Measurements from ENCODE around the gene ETS1. TPM values are rescaled to one million over a fixed set of nuclear protein-coding genes. Genes with fewer than 3 reads are reported as not detected.

ETS1 gene
- polyA plus RNA-seq, 1 donor (not counting 4 experiments of a cell fraction or from before 2014, with no cell fraction given) = 41.0 TPM

DNA sequence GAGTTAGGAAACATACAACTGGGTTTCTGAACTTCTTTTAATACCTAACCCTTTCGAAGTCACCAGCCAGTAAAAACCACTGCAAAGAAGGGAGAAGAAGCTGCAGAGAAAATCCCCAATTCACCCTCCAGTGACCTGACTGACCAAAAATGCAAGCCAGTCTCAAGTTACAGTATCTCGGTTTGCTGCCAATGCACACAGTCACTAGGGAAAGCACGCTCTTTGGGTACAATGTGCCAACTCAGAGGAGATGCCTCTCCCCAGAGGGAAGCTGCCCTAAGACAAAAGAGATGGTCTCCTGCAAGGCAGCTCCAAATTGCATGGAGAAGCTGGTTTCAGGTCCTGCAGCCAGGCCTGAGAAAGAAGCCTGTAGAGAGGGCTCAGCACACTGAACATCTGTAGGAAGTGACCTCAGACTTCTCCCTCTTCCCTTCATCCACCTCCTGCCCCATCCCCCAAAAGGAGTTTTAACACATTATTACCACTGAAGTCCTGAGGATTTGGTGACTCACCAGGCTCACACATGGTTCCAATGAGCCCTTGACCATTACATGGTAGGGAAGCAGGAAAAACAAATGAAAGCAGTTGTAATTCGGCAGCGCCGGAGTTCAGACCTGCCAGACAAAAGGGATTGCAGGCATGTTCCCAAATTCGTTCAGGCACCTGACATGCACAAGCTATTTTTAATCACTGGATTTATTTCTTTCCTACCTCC is 90.1 kb downstream of the ETS1 start:
- peak overlapping the region; percentile 70 for H3K27ac ChIP-seq (ENCODE audit: control insufficient read depth, insufficient read depth, low read length)
- H3K9ac ChIP-seq (ENCODE audit: control insufficient read depth, extremely low read depth, insufficient read depth, low read length) = peak overlapping the region; percentile 23
- no peak for TF ChIP-seq EZH2 (IDR thresholded peaks at IDR 0.05; ENCODE audit: low read length)
- TF ChIP-seq, protein P1, sequence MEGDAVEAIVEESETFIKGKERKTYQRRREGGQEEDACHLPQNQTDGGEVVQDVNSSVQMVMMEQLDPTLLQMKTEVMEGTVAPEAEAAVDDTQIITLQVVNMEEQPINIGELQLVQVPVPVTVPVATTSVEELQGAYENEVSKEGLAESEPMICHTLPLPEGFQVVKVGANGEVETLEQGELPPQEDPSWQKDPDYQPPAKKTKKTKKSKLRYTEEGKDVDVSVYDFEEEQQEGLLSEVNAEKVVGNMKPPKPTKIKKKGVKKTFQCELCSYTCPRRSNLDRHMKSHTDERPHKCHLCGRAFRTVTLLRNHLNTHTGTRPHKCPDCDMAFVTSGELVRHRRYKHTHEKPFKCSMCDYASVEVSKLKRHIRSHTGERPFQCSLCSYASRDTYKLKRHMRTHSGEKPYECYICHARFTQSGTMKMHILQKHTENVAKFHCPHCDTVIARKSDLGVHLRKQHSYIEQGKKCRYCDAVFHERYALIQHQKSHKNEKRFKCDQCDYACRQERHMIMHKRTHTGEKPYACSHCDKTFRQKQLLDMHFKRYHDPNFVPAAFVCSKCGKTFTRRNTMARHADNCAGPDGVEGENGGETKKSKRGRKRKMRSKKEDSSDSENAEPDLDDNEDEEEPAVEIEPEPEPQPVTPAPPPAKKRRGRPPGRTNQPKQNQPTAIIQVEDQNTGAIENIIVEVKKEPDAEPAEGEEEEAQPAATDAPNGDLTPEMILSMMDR (optimal IDR thresholded peaks at IDR 0.05 in 1 of 3, IDR thresholded peaks at IDR 0.05 in 1 of 3, conservative IDR thresholded peaks at IDR 0.05 in 1 of 3; ENCODE audit: extremely low read depth in 1 of 3, insufficient read depth in 2 of 3, low read length in 3 of 3) = no peak
- no peak overlapping the region for H2AFZ ChIP-seq (ENCODE audit: control insufficient read depth, low read length)
- dilution Hi-C loops (cut with MboI; ENCODE audit: extremely low pct_ligation_motif_present, low sequenced_read_pairs) = no loop called here
- H4K20me1 ChIP-seq (ENCODE audit: control insufficient read depth, extremely low read depth, insufficient read depth, low read length) = peaks cover 12% of the 10 kb centered on the region
- peak overlapping the region in 1 of 3 experiments; percentile 1 for H3K4me3 ChIP-seq (ENCODE audit: control insufficient read depth in 2 of 3, extremely low read depth in 1 of 3, insufficient read depth in 2 of 3, low read depth in 1 of 3, low read length in 3 of 3)
- H3K9me3 ChIP-seq (ENCODE audit: control insufficient read depth, low read depth, low read length) = no peaks in the 10 kb centered on the region
- FAIRE-seq (peak; percentile 79), DNase-seq (ENCODE audit: low read depth, low spot score) (no peak)
- H3K4me1 ChIP-seq (ENCODE audit: control insufficient read depth, extremely low read depth, insufficient read depth, low read length) = peaks cover 69% of the 10 kb centered on the region
- peak overlapping the region; percentile 68 for H3K4me2 ChIP-seq (ENCODE audit: control insufficient read depth, extremely low read depth, insufficient read depth, low read depth, low read length)
- H3K79me2 ChIP-seq (ENCODE audit: control insufficient read depth, insufficient read depth, low read length) = peaks cover 100% of the 10 kb centered on the region
- H3K27me3 ChIP-seq (ENCODE audit: control insufficient read depth, extremely low read depth, insufficient read depth, low read length) = no peaks in the 10 kb centered on the region
- peaks cover 4 to 40% of the 10 kb centered on the region in 2 experiments for H3K36me3 ChIP-seq (ENCODE audit: control insufficient read depth in 2 of 2, extremely low read depth in 1 of 2, insufficient read depth in 2 of 2, low read length in 2 of 2)
- peaks cover 3% of the 10 kb centered on the region for H3K9me1 ChIP-seq (ENCODE audit: control insufficient read depth, extremely low read depth, insufficient read depth, low read length)

DNA sequence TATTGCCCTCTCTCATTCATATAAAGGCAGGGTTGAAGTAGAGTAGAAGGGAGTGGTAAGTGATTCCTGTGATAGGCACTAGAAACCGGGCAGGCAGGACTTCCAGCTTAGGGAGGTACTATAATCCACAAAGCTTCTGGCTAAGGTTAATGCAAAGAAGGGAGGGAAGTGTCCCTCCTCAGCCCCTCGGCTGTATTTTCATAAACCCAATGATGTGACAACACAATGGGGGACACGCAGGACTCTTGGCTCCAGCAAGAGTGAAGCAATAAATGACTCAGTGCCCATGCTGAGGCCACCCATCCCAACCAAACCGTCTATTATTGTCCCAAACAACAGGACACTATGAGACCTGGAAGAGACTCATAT is 90.7 kb downstream of the ETS1 start:
- Histone ChIP-seq H4K20me1 (ENCODE audit: control insufficient read depth, extremely low read depth, insufficient read depth, low read length) (peaks cover 12% of the 10 kb centered on the region), H3K9me1 (ENCODE audit: control insufficient read depth, extremely low read depth, insufficient read depth, low read length) (peaks cover 3% of the 10 kb centered on the region), H3K79me2 (ENCODE audit: control insufficient read depth, insufficient read depth, low read length) (peaks cover 100% of the 10 kb centered on the region), H3K4me3 (ENCODE audit: control insufficient read depth in 2 of 3, extremely low read depth in 1 of 3, insufficient read depth in 2 of 3, low read depth in 1 of 3, low read length in 3 of 3) (no peak overlapping the region), H3K4me1 (ENCODE audit: control insufficient read depth, extremely low read depth, insufficient read depth, low read length) (peaks cover 65% of the 10 kb centered on the region), H3K4me2 (ENCODE audit: control insufficient read depth, extremely low read depth, insufficient read depth, low read depth, low read length) (peak overlapping the region; percentile 68), H3K9me3 (ENCODE audit: control insufficient read depth, low read depth, low read length) (no peaks in the 10 kb centered on the region), H3K27ac (ENCODE audit: control insufficient read depth, insufficient read depth, low read length) (peak overlapping the region; percentile 70), H3K36me3 (ENCODE audit: control insufficient read depth in 2 of 2, extremely low read depth in 1 of 2, insufficient read depth in 2 of 2, low read length in 2 of 2) (peaks cover 4 to 41% of the 10 kb centered on the region in 2 experiments), H2AFZ (ENCODE audit: control insufficient read depth, low read length) (no peak overlapping the region), H3K9ac (ENCODE audit: control insufficient read depth, extremely low read depth, insufficient read depth, low read length) (no peak overlapping the region), H3K27me3 (ENCODE audit: control insufficient read depth, extremely low read depth, insufficient read depth, low read length) (no peaks in the 10 kb centered on the region)
- dilution Hi-C loops (cut with MboI; ENCODE audit: extremely low pct_ligation_motif_present, low sequenced_read_pairs) = no loop called here
- FAIRE-seq (peak; percentile 63), DNase-seq (ENCODE audit: low read depth, low spot score) (no peak)
- TF ChIP-seq EZH2 (IDR thresholded peaks at IDR 0.05; ENCODE audit: low read length) = no peak
- TF ChIP-seq, protein P1 (optimal IDR thresholded peaks at IDR 0.05 in 1 of 3, IDR thresholded peaks at IDR 0.05 in 1 of 3, conservative IDR thresholded peaks at IDR 0.05 in 1 of 3; ENCODE audit: extremely low read depth in 1 of 3, insufficient read depth in 2 of 3, low read length in 3 of 3) = no peak

All from keratinocyte (primary cell).